ENCODE data around the gene PYM1. TPM values are rescaled to one million over a fixed set of nuclear protein-coding genes. Genes with fewer than 3 reads are reported as not detected.
A peak's percentile ranks its signal among the peaks of the same experiment; 100 is the strongest.

The PYM1 gene
- total RNA-seq, 3 donors from 2014 or later (not counting 1 experiment from before 2014, with no cell fraction given), result 18.5 to 21.2 (median 19.1) TPM

DNA sequence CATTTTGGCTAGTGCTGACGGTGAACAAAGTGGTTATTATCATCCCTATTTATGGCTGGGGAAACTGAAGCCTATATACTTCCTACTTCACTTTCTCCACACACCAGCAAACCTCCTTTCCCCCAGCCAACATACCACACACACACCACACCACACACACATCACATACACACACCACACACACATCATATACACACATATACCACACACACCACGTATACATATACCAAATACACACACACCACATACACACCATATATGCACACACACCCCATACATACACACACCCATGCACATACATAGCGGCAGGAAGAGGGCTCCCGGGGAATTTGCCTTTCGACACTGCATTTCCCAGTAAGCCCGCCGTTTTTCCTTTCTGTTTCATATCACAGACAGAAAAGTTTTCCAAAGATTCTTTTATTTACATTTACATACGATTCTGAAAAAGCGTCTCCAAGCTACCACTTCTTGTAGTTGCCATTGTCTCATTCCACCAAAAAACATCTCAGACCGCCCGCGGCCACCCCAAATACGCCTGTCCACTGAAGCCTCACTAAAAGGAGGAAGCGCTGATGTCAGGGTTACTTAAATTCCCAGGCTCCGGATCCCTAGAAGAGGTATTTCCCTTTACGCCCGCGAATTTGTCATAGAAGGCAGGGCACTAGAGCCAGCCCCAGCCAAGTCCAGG, 45.4 kb upstream of the PYM1 start:
- Mint-ChIP-seq H3K9me3 (no peaks in the 10 kb centered on the region), H3K27me3 (ENCODE audit: low read depth in 2 of 2) (no peaks in the 10 kb centered on the region), H3K36me3 (no peaks in the 10 kb centered on the region), H3K4me1 (peaks cover 22% of the 10 kb centered on the region in 2 donors), H3K4me3 (no peak overlapping the region), H3K27ac (no peak overlapping the region)
- peak overlapping the region; percentile 73 for H3K4me3 ChIP-seq (ENCODE audit: low read length)
- TF ChIP-seq, protein P1, sequence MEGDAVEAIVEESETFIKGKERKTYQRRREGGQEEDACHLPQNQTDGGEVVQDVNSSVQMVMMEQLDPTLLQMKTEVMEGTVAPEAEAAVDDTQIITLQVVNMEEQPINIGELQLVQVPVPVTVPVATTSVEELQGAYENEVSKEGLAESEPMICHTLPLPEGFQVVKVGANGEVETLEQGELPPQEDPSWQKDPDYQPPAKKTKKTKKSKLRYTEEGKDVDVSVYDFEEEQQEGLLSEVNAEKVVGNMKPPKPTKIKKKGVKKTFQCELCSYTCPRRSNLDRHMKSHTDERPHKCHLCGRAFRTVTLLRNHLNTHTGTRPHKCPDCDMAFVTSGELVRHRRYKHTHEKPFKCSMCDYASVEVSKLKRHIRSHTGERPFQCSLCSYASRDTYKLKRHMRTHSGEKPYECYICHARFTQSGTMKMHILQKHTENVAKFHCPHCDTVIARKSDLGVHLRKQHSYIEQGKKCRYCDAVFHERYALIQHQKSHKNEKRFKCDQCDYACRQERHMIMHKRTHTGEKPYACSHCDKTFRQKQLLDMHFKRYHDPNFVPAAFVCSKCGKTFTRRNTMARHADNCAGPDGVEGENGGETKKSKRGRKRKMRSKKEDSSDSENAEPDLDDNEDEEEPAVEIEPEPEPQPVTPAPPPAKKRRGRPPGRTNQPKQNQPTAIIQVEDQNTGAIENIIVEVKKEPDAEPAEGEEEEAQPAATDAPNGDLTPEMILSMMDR (IDR thresholded peaks at IDR 0.05), result no peak
- peaks cover 14% of the 10 kb centered on the region for H3K4me1 ChIP-seq (ENCODE audit: control insufficient read depth, insufficient read depth, low read length)
- no peaks in the 10 kb centered on the region for H3K9me3 ChIP-seq (ENCODE audit: control insufficient read depth, insufficient read depth, low read length)
- intact Hi-C loops (cut with micrococcal nuclease), result loop anchor here (1.0 to 5.0 kb wide), 6 partner anchors 46 to 249 kb away; partner anchors contain the start of genes NABP2, ORMDL2, PA2G4 and PYM1
- H3K27me3 ChIP-seq (ENCODE audit: control insufficient read depth, insufficient read depth, low read length), result no peaks in the 10 kb centered on the region
- WGBS (ENCODE audit: insufficient coverage), result under 1% methylated on average over 18 of the region's 18 CpGs
- no peaks in the 10 kb centered on the region for H3K36me3 ChIP-seq (ENCODE audit: control insufficient read depth, insufficient read depth, low read length)
- peak overlapping the region; percentile 84 for H3K27ac ChIP-seq (ENCODE audit: low read length)
- ATAC-seq (no peak), DNase-seq (peak in 1 of 2 donors; percentile 61)

DNA sequence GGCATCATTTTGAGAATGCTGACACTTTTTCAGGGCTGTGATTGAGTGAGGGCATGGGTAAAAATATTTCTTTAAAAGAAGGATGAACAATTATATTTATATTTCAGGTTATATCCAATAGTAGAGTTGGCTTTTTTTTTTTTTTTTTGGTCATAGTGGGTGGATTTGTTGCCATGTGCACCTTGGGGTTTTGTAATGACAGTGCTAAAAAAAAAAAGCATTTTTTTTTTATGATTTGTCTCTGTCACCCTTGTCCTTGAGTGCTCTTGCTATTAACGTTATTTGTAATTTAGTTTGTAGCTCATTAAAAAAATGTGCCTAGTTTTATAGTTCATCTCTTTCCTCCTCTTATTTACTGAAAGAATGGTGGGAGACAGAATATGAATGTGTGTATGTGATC, 44.8 kb upstream of the PYM1 start:
- peak overlapping the region; percentile 84 for H3K27ac ChIP-seq (ENCODE audit: low read length)
- Mint-ChIP-seq H3K36me3 (no peaks in the 10 kb centered on the region), H3K27me3 (ENCODE audit: low read depth in 2 of 2) (no peaks in the 10 kb centered on the region), H3K4me3 (no peak overlapping the region), H3K27ac (no peak overlapping the region), H3K4me1 (peaks cover 22 to 23% of the 10 kb centered on the region in 2 donors), H3K9me3 (no peaks in the 10 kb centered on the region)
- no peaks in the 10 kb centered on the region for H3K36me3 ChIP-seq (ENCODE audit: control insufficient read depth, insufficient read depth, low read length)
- peaks cover 17% of the 10 kb centered on the region for H3K4me1 ChIP-seq (ENCODE audit: control insufficient read depth, insufficient read depth, low read length)
- ATAC-seq (no peak), DNase-seq (no peak)
- no CpG with 5 or more reads among the region's 1 CpG for WGBS (ENCODE audit: insufficient coverage)
- no peaks in the 10 kb centered on the region for H3K9me3 ChIP-seq (ENCODE audit: control insufficient read depth, insufficient read depth, low read length)
- H3K4me3 ChIP-seq (ENCODE audit: low read length), result peak overlapping the region; percentile 73
- TF ChIP-seq, protein P1 (IDR thresholded peaks at IDR 0.05), result no peak
- intact Hi-C loops (cut with micrococcal nuclease), result loop anchor here (2.0 to 5.0 kb wide), 2 partner anchors 46 to 250 kb away; partner anchors contain the start of genes NABP2, PYM1 and RNF41
- no peaks in the 10 kb centered on the region for H3K27me3 ChIP-seq (ENCODE audit: control insufficient read depth, insufficient read depth, low read length)

- Histone ChIP-seq H3K27ac (ENCODE audit: low read length) (no peak overlapping the region), H3K9me3 (ENCODE audit: control insufficient read depth, insufficient read depth, low read length) (no peaks in the 10 kb centered on the region), H3K4me3 (ENCODE audit: low read length) (no peak overlapping the region), H3K27me3 (ENCODE audit: control insufficient read depth, insufficient read depth, low read length) (no peaks in the 10 kb centered on the region), H3K4me1 (ENCODE audit: control insufficient read depth, insufficient read depth, low read length) (peaks cover 21% of the 10 kb centered on the region), H3K36me3 (ENCODE audit: control insufficient read depth, insufficient read depth, low read length) (no peaks in the 10 kb centered on the region)
- intact Hi-C loops (cut with micrococcal nuclease), result loop anchor here (2.0 to 5.0 kb wide), 2 partner anchors 45 to 250 kb away; partner anchors contain the start of genes NABP2, PYM1 and RNF41
- DNase-seq, result no peak
- H3K27ac Mint-ChIP-seq, result no peak overlapping the region
- no peak overlapping the region for H3K4me3 Mint-ChIP-seq
- 81% methylated on average over 2 of the region's 3 CpGs for WGBS (ENCODE audit: insufficient coverage)
- no peaks in the 10 kb centered on the region for H3K9me3 Mint-ChIP-seq
- no peaks in the 10 kb centered on the region for H3K27me3 Mint-ChIP-seq (ENCODE audit: low read depth in 2 of 2)
- H3K36me3 Mint-ChIP-seq, result no peaks in the 10 kb centered on the region
- peaks cover 22 to 24% of the 10 kb centered on the region in 2 donors for H3K4me1 Mint-ChIP-seq
- TF ChIP-seq, protein P1 (IDR thresholded peaks at IDR 0.05), result no peak
- no peak for ATAC-seq
These were observed 44.3 kb upstream of the PYM1 start for GRCh38 chr12:55972042-55972441.
